GM15510 (cell line): ENCODE data around the gene CLECL1.
A peak's percentile ranks its signal among the peaks of the same experiment; 100 is the strongest.

Source experiments
- POLR2A ChIP-seq: IDR thresholded peaks from 3 replicates; pipeline ENCODE4 v1.6.1; 2011; ENCODE audit warnings: borderline replicate concordance; ENCODE audit not compliant: insufficient read length; ENCODE audit errors: extremely low read depth

The CLECL1 gene

GRCh38 chr12:9674226-9674590 is 58.7 kb downstream of the CLECL1 start:
- no peak for TF ChIP-seq POLR2A

GRCh38 chr12:9673404-9674225 is 59.3 kb downstream of the CLECL1 start:
- peak; percentile 35 for TF ChIP-seq POLR2A
